ENCODE measurements around the gene S100A14.
"Not testable (repeated sequence)": the region's sequence is repeated elsewhere in the genome, so short reads cannot be mapped to it uniquely, and the experiment has no call there.

S100A14 gene

DNA sequence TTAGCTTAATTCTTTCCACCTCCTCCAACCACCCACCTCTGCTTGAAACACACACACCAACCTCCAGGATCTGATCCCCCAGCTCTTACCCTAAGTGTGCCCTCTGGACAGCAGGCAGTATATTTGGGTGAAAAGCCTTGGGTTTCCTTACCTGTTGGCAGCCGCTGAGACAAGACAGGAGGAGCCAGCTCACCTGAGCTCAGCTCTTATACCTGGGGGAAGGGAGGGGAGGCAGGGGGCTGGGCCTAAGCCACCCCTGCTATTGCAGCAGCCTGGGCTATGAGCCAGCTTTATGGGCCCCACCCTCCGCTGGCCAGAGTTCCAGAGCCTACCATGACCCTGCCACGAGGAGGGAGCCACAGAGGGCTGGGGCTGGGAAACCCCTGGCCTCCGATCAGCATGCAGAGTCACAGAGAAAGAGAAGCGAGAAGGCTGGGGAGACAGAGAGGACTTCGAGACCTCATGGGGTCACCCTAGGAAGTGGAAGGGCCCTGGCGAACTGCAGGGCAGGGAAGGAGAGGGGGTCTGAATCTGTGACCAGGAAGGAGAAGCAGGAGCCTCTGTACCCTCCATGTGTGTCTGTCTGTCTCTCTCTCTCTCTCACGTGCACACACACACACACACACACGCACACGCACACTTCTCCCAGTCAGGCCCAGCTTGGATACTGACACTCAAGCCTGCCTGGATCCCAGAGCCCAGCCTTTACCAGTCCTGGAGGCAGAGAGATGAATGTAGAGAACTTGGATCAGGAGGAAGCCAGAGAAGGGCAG lies at the start of gene S100A14:
S100A14 (minus strand) TSS at position 182 of the 773 bp plus-strand sequence. CDS start 467 bp downstream, outside the sequence.
- DNase-seq = no peak

GRCh38 chr1:153663211-153663610 lies 47.1 kb upstream of the S100A14 start:
- no peak for DNase-seq

DNA sequence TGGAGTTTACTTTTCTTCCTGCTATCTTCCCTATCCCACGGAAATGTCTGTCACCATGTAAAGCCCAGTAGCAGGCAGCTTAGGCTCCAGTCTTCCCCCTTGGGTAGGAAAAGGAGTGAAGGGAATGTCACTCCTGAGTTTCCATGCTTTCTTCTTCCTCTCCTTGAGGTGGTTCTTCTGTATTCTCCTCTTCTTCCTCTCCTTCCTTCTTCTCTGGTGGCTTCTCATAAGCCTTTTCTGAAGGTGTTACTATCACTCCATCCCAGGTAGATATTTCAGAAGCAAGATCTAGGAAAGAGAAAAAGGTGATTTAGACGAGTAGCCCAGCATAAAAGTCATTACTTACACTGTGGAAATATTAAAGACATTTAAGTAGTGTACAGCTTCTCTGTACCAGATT lies 46.1 kb upstream of the S100A14 start:
- DNase-seq = no peak

- no peak for DNase-seq
Measured at GRCh38 chr1:153661111-153661708, 45.1 kb upstream of the S100A14 start.

DNA sequence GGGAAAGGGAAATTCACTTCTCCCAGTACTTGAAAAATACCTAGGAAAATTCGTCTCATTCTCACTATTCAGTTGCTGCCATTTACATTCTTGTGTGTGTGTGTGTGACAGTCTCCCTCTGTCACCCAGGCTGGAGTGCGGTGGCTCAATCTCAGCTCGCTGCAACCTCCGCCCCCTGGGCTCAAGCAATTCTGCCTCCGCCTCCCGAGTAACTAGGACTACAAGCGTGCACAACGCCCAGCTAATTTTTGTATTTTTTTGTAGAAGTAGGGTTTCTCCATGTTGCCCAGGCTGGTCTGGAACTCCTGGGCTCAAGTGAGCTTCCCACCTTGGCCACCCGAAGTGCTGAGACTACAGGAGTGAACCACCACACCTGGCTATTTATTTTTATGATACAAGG lies 43.5 kb upstream of the S100A14 start:
- no peak for DNase-seq

DNA sequence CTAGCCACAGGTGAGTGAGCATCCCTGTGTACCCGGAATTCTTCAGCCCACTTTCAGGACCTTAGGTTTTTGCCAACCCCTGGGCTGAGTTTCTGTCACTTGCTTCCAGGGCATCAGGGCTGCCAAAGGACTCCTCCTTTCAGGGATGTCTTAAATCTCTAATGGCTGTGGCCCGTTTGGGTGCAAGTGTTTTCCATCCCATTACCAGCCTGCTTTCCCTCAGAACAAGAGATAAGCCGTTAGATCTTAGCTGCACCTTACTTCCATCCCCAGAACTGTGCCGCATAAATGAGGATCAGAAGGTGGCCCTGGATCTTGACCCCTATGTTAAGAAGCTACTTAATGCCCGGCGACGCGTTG lies 43.0 kb upstream of the S100A14 start:
- no peak for DNase-seq

- DNase-seq = peak; percentile 93
Measured at GRCh38 chr1:153658400-153659174, 42.5 kb upstream of the S100A14 start, which contains the start of gene SNAPIN. SNAPIN (plus strand) TSS chr1:153658703; CDS start chr1:153658744, 41 bp downstream.

DNA sequence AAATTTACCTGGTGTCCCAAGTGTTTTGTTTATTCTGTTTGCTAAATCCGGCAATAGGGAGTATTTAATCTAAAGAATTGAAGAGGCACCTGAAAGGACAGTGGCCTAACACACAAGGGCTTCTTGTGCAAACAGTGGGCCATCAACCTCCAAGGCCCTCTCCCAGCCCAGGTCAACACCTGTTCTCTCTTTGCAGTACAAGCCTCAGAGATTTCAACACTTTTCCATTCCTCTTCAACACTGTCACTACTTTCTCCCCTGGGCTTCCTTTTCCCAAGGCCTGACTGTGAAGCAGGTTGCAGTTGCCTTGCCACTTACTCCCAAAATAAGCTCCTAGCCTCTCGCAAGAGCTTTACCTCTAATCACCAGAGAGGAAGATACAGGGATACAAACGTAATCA lies 39.2 kb upstream of the S100A14 start:
- DNase-seq = no peak

DNA sequence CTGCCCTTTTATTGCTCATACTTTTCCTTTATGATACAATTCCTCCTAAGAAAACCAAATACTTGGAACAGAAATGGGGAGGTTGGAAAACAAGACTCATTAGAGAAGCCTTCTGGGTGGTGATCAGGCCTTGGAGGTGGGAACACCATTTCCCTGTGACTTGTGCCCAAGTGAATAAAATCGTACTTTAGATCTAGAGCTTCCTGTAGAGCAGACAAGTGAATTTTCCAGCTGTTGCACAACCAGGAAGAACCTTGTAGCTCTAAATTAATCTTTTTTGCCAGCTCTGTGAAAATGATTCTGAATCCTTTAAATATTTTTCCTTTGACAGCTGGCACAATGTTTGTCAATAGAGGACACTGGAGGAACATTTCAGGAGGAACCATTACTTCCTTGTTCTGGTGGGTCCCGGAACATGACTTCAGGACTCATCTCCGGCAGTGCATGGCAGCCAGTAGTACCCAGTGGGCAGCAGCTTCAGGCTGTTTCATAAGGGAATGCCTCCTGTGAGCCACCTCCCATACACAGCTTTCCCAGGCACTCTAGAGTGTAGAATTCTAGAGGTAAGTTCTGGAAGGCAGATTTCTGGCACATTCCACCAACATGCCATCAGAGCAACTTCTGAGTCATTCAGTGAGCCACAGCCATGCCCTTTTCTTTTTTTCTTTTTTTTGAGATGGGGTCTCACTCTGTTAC lies 36.8 kb upstream of the S100A14 start:
- no peak for DNase-seq

DNA sequence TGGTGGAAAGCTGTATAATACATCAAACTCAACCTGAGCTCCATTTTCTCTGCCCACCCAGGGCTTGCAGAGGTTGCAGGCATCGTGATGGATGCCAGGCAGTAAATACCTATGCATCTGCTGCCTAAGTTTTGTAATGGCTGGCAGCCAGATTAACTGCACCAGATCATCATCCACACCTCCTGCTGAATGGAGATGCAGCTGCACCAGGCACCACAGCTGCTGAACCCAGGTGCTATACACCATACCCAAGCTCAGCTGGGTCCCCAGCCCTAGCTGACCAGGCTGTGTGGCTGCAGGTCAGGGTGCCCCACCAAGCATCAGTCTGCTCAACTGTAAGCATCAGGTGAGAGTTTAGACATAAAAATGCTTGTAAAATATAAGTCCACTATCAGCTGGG lies 35.6 kb upstream of the S100A14 start:
- no peak for DNase-seq

DNA sequence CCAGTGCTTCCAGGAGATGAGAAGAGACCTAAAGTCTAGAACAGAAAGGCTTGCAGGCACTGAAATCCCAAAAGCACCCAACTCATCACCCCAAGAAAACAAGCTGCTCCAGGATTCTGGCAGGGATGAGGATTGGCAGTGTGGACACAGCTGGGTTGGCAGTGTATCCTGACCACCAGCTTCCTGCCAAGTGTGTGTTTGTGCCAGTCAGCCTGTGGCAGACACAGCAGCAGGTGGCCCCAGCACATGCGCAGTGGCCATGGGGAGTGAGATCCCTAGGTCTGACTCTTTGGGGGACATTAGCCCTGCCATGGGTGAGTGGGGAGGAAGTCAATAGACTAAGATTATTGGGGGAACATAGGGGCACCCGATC lies 33.7 kb upstream of the S100A14 start:
- DNase-seq = no peak

DNA sequence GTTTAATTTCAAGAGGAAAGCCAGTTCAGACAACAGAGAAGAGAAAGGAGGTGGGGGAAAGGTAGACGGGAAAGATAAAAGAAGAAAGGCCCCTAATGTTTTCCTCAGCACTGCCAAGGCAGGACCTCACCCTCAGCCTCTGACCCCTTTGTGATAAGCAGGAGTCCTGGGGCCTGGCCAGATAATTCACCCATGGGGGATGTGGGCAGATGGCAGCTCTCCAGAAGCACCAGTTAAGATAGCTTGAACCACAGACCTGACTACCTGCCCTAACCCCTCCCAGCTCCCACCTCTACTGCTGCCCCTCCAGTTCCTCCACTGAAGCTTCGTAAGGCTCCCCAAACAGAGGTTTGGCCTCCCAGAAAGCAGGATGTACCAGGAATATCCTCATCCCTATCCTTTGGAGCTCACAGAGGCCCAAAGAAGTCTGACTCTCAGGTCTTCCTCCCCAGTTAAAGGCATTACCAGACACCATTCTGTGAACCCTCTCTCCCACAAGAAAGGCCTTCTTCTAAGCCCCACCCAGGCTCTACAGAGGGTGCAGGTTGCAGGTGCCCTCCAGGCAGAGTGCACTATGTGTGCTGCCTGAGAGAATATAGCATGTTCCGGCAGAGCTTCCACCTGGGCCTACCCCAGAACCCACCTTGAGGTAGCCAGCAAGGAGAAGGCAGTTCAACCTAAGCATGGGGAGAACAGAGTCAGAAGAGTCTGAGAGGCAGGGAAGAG lies 33.2 kb upstream of the S100A14 start:
- DNase-seq = no peak

- no peak for DNase-seq
Measured at GRCh38 chr1:153648000-153648643, 32.0 kb upstream of the S100A14 start.

DNA sequence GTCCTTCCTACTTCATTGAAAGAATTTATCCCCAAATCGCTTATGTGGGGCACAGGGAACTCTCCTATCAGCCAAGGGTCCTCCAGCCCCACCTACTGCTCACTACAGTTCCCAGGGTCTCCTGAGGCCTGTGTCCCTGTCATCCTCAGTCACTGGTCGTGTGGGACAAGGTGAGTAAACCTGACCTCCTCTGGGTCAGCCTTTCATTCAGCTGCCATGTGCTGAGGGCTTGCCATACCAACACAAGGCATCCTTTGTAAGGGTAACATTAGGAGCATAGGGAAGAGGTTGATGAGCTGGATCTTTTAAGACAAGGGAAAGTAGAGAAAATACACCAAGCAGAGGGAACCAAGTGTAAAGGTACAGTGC lies 31.2 kb upstream of the S100A14 start:
- DNase-seq = no peak

DNA sequence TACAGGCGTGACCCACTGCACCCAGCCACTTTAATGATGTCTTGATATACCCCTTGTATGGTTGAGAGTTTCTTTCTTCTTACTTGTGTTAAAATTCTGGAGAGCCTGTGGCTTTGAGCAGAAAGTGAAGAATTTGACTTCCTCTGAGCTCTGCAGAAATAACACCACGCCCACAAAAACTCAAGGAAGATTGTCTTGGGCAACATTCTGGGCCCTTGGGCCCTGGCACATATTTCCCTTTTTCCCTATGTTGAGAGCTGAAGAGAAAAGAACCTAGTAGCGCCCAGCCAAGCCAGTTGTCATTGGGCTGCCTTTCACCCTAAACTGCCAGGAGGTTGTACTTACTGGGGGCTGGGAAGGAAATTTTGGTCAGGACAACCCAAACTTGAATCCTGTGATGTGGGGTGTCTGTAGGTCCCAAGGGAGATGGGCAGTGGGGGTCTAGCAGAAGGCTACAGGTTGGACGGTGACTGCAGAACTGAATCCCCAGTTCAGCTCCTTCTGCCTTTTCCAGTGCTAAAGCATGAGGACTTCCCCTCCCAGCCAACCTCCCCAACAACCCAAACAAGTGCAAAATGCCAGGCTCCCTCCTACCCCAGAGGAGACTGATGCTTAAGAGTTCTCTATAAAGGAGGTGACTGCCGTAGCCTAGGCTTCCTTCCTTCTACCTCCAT lies 30.7 kb upstream of the S100A14 start:
- no peak for DNase-seq

DNA sequence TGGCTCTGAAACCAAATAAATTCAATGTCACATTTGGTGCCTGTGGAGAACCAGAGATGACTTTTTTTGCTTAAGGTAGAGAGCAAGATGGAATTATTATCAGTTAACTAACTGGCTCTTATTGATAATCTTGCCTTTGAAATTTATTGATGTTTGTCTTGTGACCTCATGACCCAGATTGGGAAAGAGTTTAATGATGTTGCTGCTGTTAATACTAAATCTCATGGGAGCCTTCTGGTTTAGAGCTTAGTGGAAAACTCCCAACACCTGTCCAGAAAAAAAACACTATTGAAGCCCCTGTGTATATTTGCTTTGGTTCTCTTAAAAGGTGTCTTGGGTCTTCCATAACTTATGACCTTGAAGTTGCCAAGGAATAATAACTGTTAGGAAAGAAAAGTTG lies 27.7 kb upstream of the S100A14 start:
- no peak for DNase-seq

GRCh38 chr1:153643100-153643499 lies 27.0 kb upstream of the S100A14 start:
- DNase-seq = no peak

- no peak for DNase-seq
Measured at GRCh38 chr1:153642161-153642560, 26.0 kb upstream of the S100A14 start.

DNA sequence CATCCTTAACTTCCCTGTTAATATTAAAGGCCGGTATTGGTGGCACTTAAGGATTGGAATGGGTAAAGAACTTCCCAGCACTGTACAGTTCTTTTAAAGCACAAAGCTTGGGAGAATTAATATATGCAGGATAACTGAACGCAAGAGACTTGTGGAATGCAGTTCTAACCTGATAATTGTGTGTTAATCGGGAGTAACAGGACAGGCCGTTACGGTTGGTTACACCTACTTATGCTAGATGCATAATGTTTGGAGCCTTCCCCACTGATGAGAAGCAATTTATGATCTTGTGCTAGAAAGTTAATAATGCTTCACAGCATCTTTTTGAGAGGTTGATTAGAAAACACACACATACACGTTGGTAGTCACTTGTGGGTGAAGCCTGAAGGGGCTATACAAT lies 24.7 kb upstream of the S100A14 start:
- DNase-seq = no peak

GRCh38 chr1:153640213-153640612 lies 24.1 kb upstream of the S100A14 start:
- not testable (repeated sequence) for DNase-seq

DNA sequence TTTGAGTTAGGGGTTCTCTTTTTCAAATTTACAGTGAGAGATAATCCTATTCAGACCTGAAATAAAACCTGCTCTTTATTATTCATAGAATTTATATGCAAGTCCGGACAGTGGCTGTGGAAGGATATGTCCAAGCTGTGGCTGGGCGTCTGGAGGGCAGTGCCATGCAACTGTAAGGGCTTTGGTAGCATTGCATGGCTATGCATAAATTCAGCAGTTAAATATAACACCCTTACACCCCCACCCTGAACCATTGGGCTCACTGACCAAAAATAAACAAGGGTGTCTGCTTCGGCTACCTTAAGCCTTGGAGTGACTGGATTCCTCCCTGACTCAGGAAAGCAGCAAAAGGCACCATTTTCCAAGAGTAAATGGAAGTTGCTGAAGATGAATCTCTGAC lies 23.2 kb upstream of the S100A14 start:
- DNase-seq = no peak

DNA sequence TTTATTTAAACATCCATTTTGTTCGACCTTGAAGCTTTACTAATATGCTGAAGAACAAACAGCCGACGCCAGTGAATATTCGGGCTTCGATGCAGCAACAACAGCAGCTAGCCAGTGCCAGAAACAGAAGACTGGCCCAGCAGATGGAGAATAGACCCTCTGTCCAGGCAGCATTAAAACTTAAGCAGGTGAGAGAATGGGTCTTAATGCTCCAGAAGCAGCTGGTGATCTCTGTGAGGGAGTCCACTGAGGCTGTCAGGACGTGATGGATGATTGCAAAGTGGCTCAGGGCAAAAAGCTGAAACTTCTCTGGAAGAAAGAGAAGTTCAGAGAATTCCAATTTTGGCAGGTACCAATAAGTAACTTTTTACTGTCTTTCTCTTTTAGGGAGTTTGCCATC lies 22.1 kb upstream of the S100A14 start:
- DNase-seq = no peak
